Measurements from ENCODE around the gene CHCHD6.

CHCHD6 gene

GRCh38 chr3:126671521-126671920, 32.5 kb upstream of the CHCHD6 start:
- H3K27ac ChIP-seq (ENCODE audit: insufficient read depth, low read length, poor library complexity, severe bottlenecking), result no peak overlapping the region
- no peak overlapping the region for H3K4me3 ChIP-seq (ENCODE audit: insufficient read depth, low read depth, low read length, poor library complexity, severe bottlenecking)
- no peak for DNase-seq
- H3K4me1 ChIP-seq (ENCODE audit: control insufficient read depth, insufficient read depth, low read length, poor library complexity, severe bottlenecking), result no peaks in the 10 kb centered on the region
- H3K36me3 ChIP-seq (ENCODE audit: control insufficient read depth, insufficient read depth, low read length), result no peaks in the 10 kb centered on the region
- H3K27me3 ChIP-seq (replicated peaks; ENCODE audit: control insufficient read depth, insufficient read depth, low read length, poor library complexity, severe bottlenecking), result no peaks in the 10 kb centered on the region
- H3K9me3 ChIP-seq (ENCODE audit: control insufficient read depth, low read length), result no peaks in the 10 kb centered on the region

- H3K36me3 ChIP-seq (ENCODE audit: control insufficient read depth, insufficient read depth, low read length), result no peaks in the 10 kb centered on the region
- H3K4me1 ChIP-seq (ENCODE audit: control insufficient read depth, insufficient read depth, low read length, poor library complexity, severe bottlenecking), result no peaks in the 10 kb centered on the region
- H3K27me3 ChIP-seq (replicated peaks; ENCODE audit: control insufficient read depth, insufficient read depth, low read length, poor library complexity, severe bottlenecking), result no peaks in the 10 kb centered on the region
- no peaks in the 10 kb centered on the region for H3K9me3 ChIP-seq (ENCODE audit: control insufficient read depth, low read length)
- no peak overlapping the region for H3K4me3 ChIP-seq (ENCODE audit: insufficient read depth, low read depth, low read length, poor library complexity, severe bottlenecking)
- no peak overlapping the region for H3K27ac ChIP-seq (ENCODE audit: insufficient read depth, low read length, poor library complexity, severe bottlenecking)
- DNase-seq, result no peak
Observed at GRCh38 chr3:126672340-126672739, 31.7 kb upstream of the CHCHD6 start.

- Histone ChIP-seq H3K9me3 (ENCODE audit: control insufficient read depth, low read length) (no peaks in the 10 kb centered on the region), H3K4me3 (ENCODE audit: insufficient read depth, low read depth, low read length, poor library complexity, severe bottlenecking) (no peak overlapping the region), H3K4me1 (ENCODE audit: control insufficient read depth, insufficient read depth, low read length, poor library complexity, severe bottlenecking) (no peaks in the 10 kb centered on the region), H3K27me3 (replicated peaks; ENCODE audit: control insufficient read depth, insufficient read depth, low read length, poor library complexity, severe bottlenecking) (no peaks in the 10 kb centered on the region), H3K27ac (ENCODE audit: insufficient read depth, low read length, poor library complexity, severe bottlenecking) (no peak overlapping the region), H3K36me3 (ENCODE audit: control insufficient read depth, insufficient read depth, low read length) (no peaks in the 10 kb centered on the region)
- no peak for DNase-seq
Observed at GRCh38 chr3:126672741-126673140, 31.3 kb upstream of the CHCHD6 start.

- peaks cover 7% of the 10 kb centered on the region for H3K4me1 ChIP-seq (ENCODE audit: control insufficient read depth, insufficient read depth, low read length, poor library complexity, severe bottlenecking)
- DNase-seq, result no peak
- peaks cover 5% of the 10 kb centered on the region for H3K27me3 ChIP-seq (replicated peaks; ENCODE audit: control insufficient read depth, insufficient read depth, low read length, poor library complexity, severe bottlenecking)
- H3K9me3 ChIP-seq (ENCODE audit: control insufficient read depth, low read length), result no peaks in the 10 kb centered on the region
- H3K36me3 ChIP-seq (ENCODE audit: control insufficient read depth, insufficient read depth, low read length), result no peaks in the 10 kb centered on the region
- no peak overlapping the region for H3K27ac ChIP-seq (ENCODE audit: insufficient read depth, low read length, poor library complexity, severe bottlenecking)
- H3K4me3 ChIP-seq (ENCODE audit: insufficient read depth, low read depth, low read length, poor library complexity, severe bottlenecking), result no peak overlapping the region
Observed at GRCh38 chr3:126676919-126677705, 26.9 kb upstream of the CHCHD6 start.

GRCh38 chr3:126677862-126678503, 26.1 kb upstream of the CHCHD6 start:
- DNase-seq, result no peak
- H3K4me1 ChIP-seq (ENCODE audit: control insufficient read depth, insufficient read depth, low read length, poor library complexity, severe bottlenecking), result peaks cover 7% of the 10 kb centered on the region
- H3K36me3 ChIP-seq (ENCODE audit: control insufficient read depth, insufficient read depth, low read length), result no peaks in the 10 kb centered on the region
- H3K9me3 ChIP-seq (ENCODE audit: control insufficient read depth, low read length), result no peaks in the 10 kb centered on the region
- no peak overlapping the region for H3K4me3 ChIP-seq (ENCODE audit: insufficient read depth, low read depth, low read length, poor library complexity, severe bottlenecking)
- no peak overlapping the region for H3K27ac ChIP-seq (ENCODE audit: insufficient read depth, low read length, poor library complexity, severe bottlenecking)
- peaks cover 5% of the 10 kb centered on the region for H3K27me3 ChIP-seq (replicated peaks; ENCODE audit: control insufficient read depth, insufficient read depth, low read length, poor library complexity, severe bottlenecking)

- Histone ChIP-seq H3K4me3 (ENCODE audit: insufficient read depth, low read depth, low read length, poor library complexity, severe bottlenecking) (peak overlapping the region; percentile 18), H3K27me3 (replicated peaks; ENCODE audit: control insufficient read depth, insufficient read depth, low read length, poor library complexity, severe bottlenecking) (peaks cover 5% of the 10 kb centered on the region), H3K27ac (ENCODE audit: insufficient read depth, low read length, poor library complexity, severe bottlenecking) (no peak overlapping the region), H3K4me1 (ENCODE audit: control insufficient read depth, insufficient read depth, low read length, poor library complexity, severe bottlenecking) (peaks cover 7% of the 10 kb centered on the region), H3K9me3 (ENCODE audit: control insufficient read depth, low read length) (no peaks in the 10 kb centered on the region), H3K36me3 (ENCODE audit: control insufficient read depth, insufficient read depth, low read length) (no peaks in the 10 kb centered on the region)
- DNase-seq, result no peak
Observed at GRCh38 chr3:126678693-126679317, 25.2 kb upstream of the CHCHD6 start.

GRCh38 chr3:126679318-126679751, 24.7 kb upstream of the CHCHD6 start:
- Histone ChIP-seq H3K36me3 (ENCODE audit: control insufficient read depth, insufficient read depth, low read length) (no peaks in the 10 kb centered on the region), H3K27ac (ENCODE audit: insufficient read depth, low read length, poor library complexity, severe bottlenecking) (no peak overlapping the region), H3K9me3 (ENCODE audit: control insufficient read depth, low read length) (no peaks in the 10 kb centered on the region), H3K27me3 (replicated peaks; ENCODE audit: control insufficient read depth, insufficient read depth, low read length, poor library complexity, severe bottlenecking) (peaks cover 5% of the 10 kb centered on the region), H3K4me1 (ENCODE audit: control insufficient read depth, insufficient read depth, low read length, poor library complexity, severe bottlenecking) (peaks cover 7% of the 10 kb centered on the region), H3K4me3 (ENCODE audit: insufficient read depth, low read depth, low read length, poor library complexity, severe bottlenecking) (peak overlapping the region; percentile 18)
- peak; percentile 31 to 50 (median 46) for DNase-seq

GRCh38 chr3:126679831-126680666, 24.0 kb upstream of the CHCHD6 start:
- DNase-seq, result no peak
- no peaks in the 10 kb centered on the region for H3K9me3 ChIP-seq (ENCODE audit: control insufficient read depth, low read length)
- peaks cover 5% of the 10 kb centered on the region for H3K27me3 ChIP-seq (replicated peaks; ENCODE audit: control insufficient read depth, insufficient read depth, low read length, poor library complexity, severe bottlenecking)

GRCh38 chr3:126680667-126681055, 23.4 kb upstream of the CHCHD6 start:
- peaks cover 7% of the 10 kb centered on the region for H3K4me1 ChIP-seq (ENCODE audit: control insufficient read depth, insufficient read depth, low read length, poor library complexity, severe bottlenecking)
- no peak overlapping the region for H3K27ac ChIP-seq (ENCODE audit: insufficient read depth, low read length, poor library complexity, severe bottlenecking)
- H3K27me3 ChIP-seq (replicated peaks; ENCODE audit: control insufficient read depth, insufficient read depth, low read length, poor library complexity, severe bottlenecking), result peaks cover 5% of the 10 kb centered on the region

More at GRCh38 chr3:126679831-126680666, 24.0 kb upstream of the CHCHD6 start:
- no peaks in the 10 kb centered on the region for H3K36me3 ChIP-seq (ENCODE audit: control insufficient read depth, insufficient read depth, low read length)
- H3K4me1 ChIP-seq (ENCODE audit: control insufficient read depth, insufficient read depth, low read length, poor library complexity, severe bottlenecking), result peaks cover 7% of the 10 kb centered on the region
- no peak overlapping the region for H3K27ac ChIP-seq (ENCODE audit: insufficient read depth, low read length, poor library complexity, severe bottlenecking)
- no peak overlapping the region for H3K4me3 ChIP-seq (ENCODE audit: insufficient read depth, low read depth, low read length, poor library complexity, severe bottlenecking)

More at GRCh38 chr3:126680667-126681055, 23.4 kb upstream of the CHCHD6 start:
- no peaks in the 10 kb centered on the region for H3K9me3 ChIP-seq (ENCODE audit: control insufficient read depth, low read length)
- DNase-seq, result no peak
- H3K36me3 ChIP-seq (ENCODE audit: control insufficient read depth, insufficient read depth, low read length), result no peaks in the 10 kb centered on the region
- no peak overlapping the region for H3K4me3 ChIP-seq (ENCODE audit: insufficient read depth, low read depth, low read length, poor library complexity, severe bottlenecking)

Measured in effector memory CD4-positive, alpha-beta T cell (primary cell).